Ovary (tissue), 3 donors: ENCODE results near the gene GLRB.

Experiments
- EP300 ChIP-seq: sonication (generic); formaldehyde crosslinking; IDR thresholded peaks from one replicate; pipeline ENCODE4 v1.6.1; 2017; ENCODE audit warnings: antibody characterized with exemption
- TF ChIP-seq, protein P1 (sequence below), 3 donors: fragments of 450-650 bp in 2 of 3; fragments of 200-600 bp in 1 of 3; IDR thresholded peaks; one replicate each; pipeline versions ENCODE4 v1.5.1 to v1.8.0; 2016 to 2022; ENCODE audit warnings: antibody characterized with exemption in 3 of 3, mild to moderate bottlenecking in 1 of 3
- donor health status: DM: no; HTN: no; CAD: no.

DNA sequence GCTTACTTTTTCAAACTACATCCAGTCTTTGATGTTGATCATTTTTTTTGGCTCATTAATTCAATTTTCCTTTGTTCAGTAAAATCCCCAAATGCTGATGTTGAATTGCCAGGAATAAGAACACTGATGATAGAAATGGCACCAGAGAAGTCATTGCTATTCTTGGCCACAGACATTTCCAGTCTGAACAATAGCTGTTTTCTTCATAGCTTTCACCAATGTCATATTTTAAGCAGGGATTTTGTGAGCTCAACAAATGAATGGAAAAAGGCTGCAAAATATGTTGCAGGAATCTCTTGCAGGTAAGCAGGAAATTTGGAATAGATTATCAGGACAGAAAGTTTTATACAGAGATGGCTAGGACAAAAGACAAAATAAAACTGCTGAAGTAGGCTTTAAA is 40.5 kb upstream of the GLRB start:
- TF ChIP-seq, protein P1, sequence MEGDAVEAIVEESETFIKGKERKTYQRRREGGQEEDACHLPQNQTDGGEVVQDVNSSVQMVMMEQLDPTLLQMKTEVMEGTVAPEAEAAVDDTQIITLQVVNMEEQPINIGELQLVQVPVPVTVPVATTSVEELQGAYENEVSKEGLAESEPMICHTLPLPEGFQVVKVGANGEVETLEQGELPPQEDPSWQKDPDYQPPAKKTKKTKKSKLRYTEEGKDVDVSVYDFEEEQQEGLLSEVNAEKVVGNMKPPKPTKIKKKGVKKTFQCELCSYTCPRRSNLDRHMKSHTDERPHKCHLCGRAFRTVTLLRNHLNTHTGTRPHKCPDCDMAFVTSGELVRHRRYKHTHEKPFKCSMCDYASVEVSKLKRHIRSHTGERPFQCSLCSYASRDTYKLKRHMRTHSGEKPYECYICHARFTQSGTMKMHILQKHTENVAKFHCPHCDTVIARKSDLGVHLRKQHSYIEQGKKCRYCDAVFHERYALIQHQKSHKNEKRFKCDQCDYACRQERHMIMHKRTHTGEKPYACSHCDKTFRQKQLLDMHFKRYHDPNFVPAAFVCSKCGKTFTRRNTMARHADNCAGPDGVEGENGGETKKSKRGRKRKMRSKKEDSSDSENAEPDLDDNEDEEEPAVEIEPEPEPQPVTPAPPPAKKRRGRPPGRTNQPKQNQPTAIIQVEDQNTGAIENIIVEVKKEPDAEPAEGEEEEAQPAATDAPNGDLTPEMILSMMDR (IDR thresholded peaks at IDR 0.05) = no peak
- no peak for TF ChIP-seq EP300
